COLO668 (cell line): ENCODE measurements around the gene OAS1.

Source experiments
- DNase-seq: peaks from one replicate; lab custom pipeline; 2025; ENCODE audit not compliant: unreplicated experiment; lab: John Stamatoyannopoulos, UW

Gene OAS1

GRCh38 chr12:112906712-112907414 is at the start of gene OAS1:
Gene OAS1, plus strand, starts transcription at chr12:112906962. Its CDS starts 78 bp downstream, at chr12:112907040.
- DNase-seq = no peak

GRCh38 chr12:112859291-112859690 is 47.5 kb upstream of the OAS1 start:
- no peak for DNase-seq

GRCh38 chr12:112860181-112860580 is 46.6 kb upstream of the OAS1 start:
- no peak for DNase-seq

- no peak for DNase-seq
Observed at GRCh38 chr12:112861284-112861683, 45.5 kb upstream of the OAS1 start.

GRCh38 chr12:112862636-112863290 is 44.0 kb upstream of the OAS1 start:
- DNase-seq = no peak

GRCh38 chr12:112868459-112869041 is 38.2 kb upstream of the OAS1 start:
- DNase-seq = no peak

- DNase-seq = no peak
Observed at GRCh38 chr12:112869091-112869490, 37.7 kb upstream of the OAS1 start.

- no peak for DNase-seq
Observed at GRCh38 chr12:112869778-112870177, 37.0 kb upstream of the OAS1 start.

- no peak for DNase-seq
Observed at GRCh38 chr12:112870267-112870980, 36.3 kb upstream of the OAS1 start.

GRCh38 chr12:112875608-112876007 is 31.2 kb upstream of the OAS1 start:
- no peak for DNase-seq

- no peak for DNase-seq
Observed at GRCh38 chr12:112876506-112876905, 30.3 kb upstream of the OAS1 start.

GRCh38 chr12:112877006-112877405 is 29.8 kb upstream of the OAS1 start:
- DNase-seq = no peak

GRCh38 chr12:112878488-112878887 is 28.3 kb upstream of the OAS1 start:
- DNase-seq = no peak

- no peak for DNase-seq
Observed at GRCh38 chr12:112879191-112879705, 27.5 kb upstream of the OAS1 start.

GRCh38 chr12:112881602-112882001 is 25.2 kb upstream of the OAS1 start:
- DNase-seq = no peak

GRCh38 chr12:112885236-112885635 is 21.5 kb upstream of the OAS1 start:
- DNase-seq = no peak

GRCh38 chr12:112887550-112887949 is 19.2 kb upstream of the OAS1 start:
- no peak for DNase-seq

GRCh38 chr12:112891093-112892024 is 15.4 kb upstream of the OAS1 start:
- DNase-seq = no peak

- DNase-seq = no peak
Observed at GRCh38 chr12:112892856-112893255, 13.9 kb upstream of the OAS1 start.

- DNase-seq = no peak
Observed at GRCh38 chr12:112894128-112894527, 12.6 kb upstream of the OAS1 start.
